IPS DF 6.9 (cell line): ENCODE data around the gene STAC3.

Experiments used
- DNase-seq: peaks from one replicate; pipeline ENCODE4 v3.0.0-alpha.2; 2013; ENCODE audit warnings: low read depth, low spot score
- H3K27ac ChIP-seq: one replicate; pipeline ENCODE4 v1.5.1; 2013; ENCODE audit warnings: low read length, control low read depth
- H3K27me3 ChIP-seq: 2 replicates; pipeline ENCODE4 v1.6.1; 2013; ENCODE audit warnings: mild to moderate bottlenecking, low read length; ENCODE audit not compliant: control insufficient read depth, insufficient read depth
- H3K36me3 ChIP-seq: 2 replicates; pipeline ENCODE4 v1.6.1; 2013; ENCODE audit warnings: low read length; ENCODE audit not compliant: control insufficient read depth, insufficient read depth
- H3K4me1 ChIP-seq: 2 replicates; pipeline ENCODE4 v1.6.1; 2013; ENCODE audit warnings: low read length; ENCODE audit not compliant: control insufficient read depth, insufficient read depth
- H3K4me3 ChIP-seq: 2 replicates; pipeline ENCODE4 v1.5.1; 2013; ENCODE audit warnings: mild to moderate bottlenecking, low read length
- H3K9me3 ChIP-seq: 2 replicates; pipeline ENCODE4 v1.6.1; 2013; ENCODE audit warnings: low read length, inconsistent platforms; ENCODE audit not compliant: control insufficient read depth, insufficient read depth
- WGBS: extraction: QIAGEN DNeasy Blood & Tissue Kit; methylation state at CpG from one replicate; pipeline ENCODE4 v1.1.7; 2013; ENCODE audit warnings: mixed read lengths, missing lambda C conversion rate; ENCODE audit not compliant: insufficient read length, insufficient coverage; 5-methylcytosine and 5-hydroxymethylcytosine counted together

Gene STAC3

GRCh38 chr12:57272337-57273151, 21.6 kb upstream of the STAC3 start:
- 0 out of 2 replicates have a peak, but pooled peaks cover 5% of the 10 kb centered on the region for H3K36me3 ChIP-seq
- no CpG with 5 or more reads among the region's 7 CpGs for WGBS
- no peak for DNase-seq
- H3K4me1 ChIP-seq = no peaks in the 10 kb centered on the region
- H3K9me3 ChIP-seq = no peaks in the 10 kb centered on the region
- H3K27me3 ChIP-seq = no peaks in the 10 kb centered on the region
- H3K4me3 ChIP-seq = no peak overlapping the region
- no peak overlapping the region for H3K27ac ChIP-seq

GRCh38 chr12:57270966-57271470, 20.0 kb upstream of the STAC3 start:
- Histone ChIP-seq H3K4me1 (no peaks in the 10 kb centered on the region), H3K4me3 (no peak overlapping the region), H3K9me3 (no peaks in the 10 kb centered on the region), H3K27me3 (no peaks in the 10 kb centered on the region; the same call in 1 of the 2 replicates), H3K27ac (no peak overlapping the region), H3K36me3 (0 out of 2 replicates have a peak, but pooled peaks cover 5% of the 10 kb centered on the region)
- WGBS = no CpG with 5 or more reads among the region's 1 CpG
- DNase-seq = no peak

- Histone ChIP-seq H3K9me3 (no peaks in the 10 kb centered on the region), H3K36me3 (0 out of 2 replicates have a peak, but pooled peaks cover 5% of the 10 kb centered on the region), H3K27me3 (no peaks in the 10 kb centered on the region; the same call in 1 of the 2 replicates), H3K4me3 (no peak overlapping the region), H3K4me1 (no peaks in the 10 kb centered on the region), H3K27ac (no peak overlapping the region)
- no CpG with 5 or more reads among the region's 7 CpGs for WGBS
- DNase-seq = no peak
These were observed 17.3 kb upstream of the STAC3 start for GRCh38 chr12:57268264-57268663.

- Histone ChIP-seq H3K9me3 (no peaks in the 10 kb centered on the region), H3K27me3 (no peaks in the 10 kb centered on the region; the same call in 1 of the 2 replicates), H3K4me3 (no peak overlapping the region), H3K36me3 (0 out of 2 replicates have a peak, but pooled peaks cover 3% of the 10 kb centered on the region), H3K4me1 (no peaks in the 10 kb centered on the region), H3K27ac (no peak overlapping the region)
- DNase-seq = no peak
These were observed 15.7 kb upstream of the STAC3 start for GRCh38 chr12:57266681-57267080.

- no peaks in the 10 kb centered on the region for H3K9me3 ChIP-seq
- H3K27ac ChIP-seq = no peak overlapping the region
- WGBS = no CpG with 5 or more reads among the region's 2 CpGs
- no peaks in the 10 kb centered on the region; the same call in 1 of the 2 replicates for H3K27me3 ChIP-seq
- H3K4me3 ChIP-seq = no peak overlapping the region
- no peak for DNase-seq
- 0 out of 2 replicates have a peak, but pooled peaks cover 4% of the 10 kb centered on the region for H3K36me3 ChIP-seq
- no peaks in the 10 kb centered on the region for H3K4me1 ChIP-seq
These were observed 12.1 kb upstream of the STAC3 start for GRCh38 chr12:57263096-57263495.

- H3K4me3 ChIP-seq = no peak overlapping the region
- no peak overlapping the region for H3K27ac ChIP-seq
- no peaks in the 10 kb centered on the region for H3K9me3 ChIP-seq
- DNase-seq = no peak
- H3K27me3 ChIP-seq = no peaks in the 10 kb centered on the region; the same call in 1 of the 2 replicates
- no CpG with 5 or more reads among the region's 3 CpGs for WGBS
- H3K36me3 ChIP-seq = 0 out of 2 replicates have a peak, but pooled peaks cover 3% of the 10 kb centered on the region
- no peaks in the 10 kb centered on the region for H3K4me1 ChIP-seq
These were observed 11.3 kb upstream of the STAC3 start for GRCh38 chr12:57262126-57262822.

- no peak for DNase-seq
- WGBS = no CpG with 5 or more reads among the region's 2 CpGs
- H3K4me3 ChIP-seq = no peak overlapping the region
- no peaks in the 10 kb centered on the region for H3K9me3 ChIP-seq
- H3K27me3 ChIP-seq = no peaks in the 10 kb centered on the region
- H3K36me3 ChIP-seq = 0 out of 2 replicates have a peak, but pooled peaks cover 3% of the 10 kb centered on the region
- no peaks in the 10 kb centered on the region for H3K4me1 ChIP-seq
- H3K27ac ChIP-seq = no peak overlapping the region
These were observed 10.5 kb upstream of the STAC3 start for GRCh38 chr12:57261428-57261865.

- H3K36me3 ChIP-seq = peaks cover 3% of the 10 kb centered on the region; the same call in 1 of the 2 replicates
- DNase-seq = no peak
- no CpG with 5 or more reads among the region's 4 CpGs for WGBS
- H3K27ac ChIP-seq = no peak overlapping the region
- H3K27me3 ChIP-seq = no peaks in the 10 kb centered on the region
- H3K9me3 ChIP-seq = no peaks in the 10 kb centered on the region
- no peaks in the 10 kb centered on the region for H3K4me1 ChIP-seq
- no peak overlapping the region for H3K4me3 ChIP-seq
These were observed 9.4 kb upstream of the STAC3 start for GRCh38 chr12:57260366-57260765.

GRCh38 chr12:57258977-57259970, 8.3 kb upstream of the STAC3 start:
- H3K27ac ChIP-seq = no peak overlapping the region
- no peaks in the 10 kb centered on the region for H3K27me3 ChIP-seq
- no peak for DNase-seq
- H3K4me1 ChIP-seq = no peaks in the 10 kb centered on the region
- no CpG with 5 or more reads among the region's 6 CpGs for WGBS
- peaks cover 3% of the 10 kb centered on the region; the same call in 1 of the 2 replicates for H3K36me3 ChIP-seq
- no peaks in the 10 kb centered on the region for H3K9me3 ChIP-seq
- no peak overlapping the region for H3K4me3 ChIP-seq
